Endothelial cell of umbilical vein (primary cell): ENCODE data around the gene MATN4.

Experiments
- POLR2A ChIP-seq: IDR thresholded peaks from 2 replicates; pipeline ENCODE4 v1.6.1; 2012; ENCODE audit warnings: low read depth, mild to moderate bottlenecking, control low read depth, low read length
- POLR2AphosphoS5 ChIP-seq: IDR thresholded peaks from 2 replicates; pipeline ENCODE4 v1.6.1; 2012; ENCODE audit warnings: low read depth, mild to moderate bottlenecking, control low read depth, low read length, moderate library complexity; ENCODE audit not compliant: insufficient read depth
- TF ChIP-seq, protein P1 (sequence below), 2 donors: IDR thresholded peaks; 1 replicate in 1 of 2; 2 replicates in 1 of 2; pipeline ENCODE4 v1.5.1; 2011; ENCODE audit warnings: low read length in 2 of 2, mild to moderate bottlenecking in 2 of 2, moderate library complexity in 2 of 2, control low read depth in 1 of 2, inconsistent platforms in 1 of 2, low read depth in 1 of 2; ENCODE audit not compliant: insufficient read depth in 1 of 2; ENCODE audit errors: extremely low read depth in 1 of 2

DNA sequence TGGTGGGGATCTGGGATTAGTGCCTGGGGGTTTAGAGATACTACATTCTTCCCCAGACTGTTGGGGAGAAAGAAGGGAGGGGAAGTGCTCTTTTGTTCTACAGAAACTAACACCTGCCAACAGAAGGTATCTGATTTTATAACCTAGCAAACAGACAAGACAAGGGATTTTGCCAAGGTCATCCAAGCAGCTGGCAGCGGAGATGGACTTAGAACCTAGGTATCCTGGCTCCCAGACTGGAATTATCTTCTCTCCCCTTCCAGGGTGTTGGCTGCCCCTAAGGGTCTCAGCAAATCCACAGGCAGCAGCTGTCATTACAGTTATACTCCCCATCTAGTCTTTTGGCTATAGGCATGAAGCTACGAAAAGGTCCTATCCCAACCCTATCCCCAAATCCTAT is 31.7 kb upstream of the MATN4 start:
- TF ChIP-seq, protein P1, sequence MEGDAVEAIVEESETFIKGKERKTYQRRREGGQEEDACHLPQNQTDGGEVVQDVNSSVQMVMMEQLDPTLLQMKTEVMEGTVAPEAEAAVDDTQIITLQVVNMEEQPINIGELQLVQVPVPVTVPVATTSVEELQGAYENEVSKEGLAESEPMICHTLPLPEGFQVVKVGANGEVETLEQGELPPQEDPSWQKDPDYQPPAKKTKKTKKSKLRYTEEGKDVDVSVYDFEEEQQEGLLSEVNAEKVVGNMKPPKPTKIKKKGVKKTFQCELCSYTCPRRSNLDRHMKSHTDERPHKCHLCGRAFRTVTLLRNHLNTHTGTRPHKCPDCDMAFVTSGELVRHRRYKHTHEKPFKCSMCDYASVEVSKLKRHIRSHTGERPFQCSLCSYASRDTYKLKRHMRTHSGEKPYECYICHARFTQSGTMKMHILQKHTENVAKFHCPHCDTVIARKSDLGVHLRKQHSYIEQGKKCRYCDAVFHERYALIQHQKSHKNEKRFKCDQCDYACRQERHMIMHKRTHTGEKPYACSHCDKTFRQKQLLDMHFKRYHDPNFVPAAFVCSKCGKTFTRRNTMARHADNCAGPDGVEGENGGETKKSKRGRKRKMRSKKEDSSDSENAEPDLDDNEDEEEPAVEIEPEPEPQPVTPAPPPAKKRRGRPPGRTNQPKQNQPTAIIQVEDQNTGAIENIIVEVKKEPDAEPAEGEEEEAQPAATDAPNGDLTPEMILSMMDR (IDR thresholded peaks at IDR 0.05; ENCODE audit: extremely low read depth in 1 of 2, insufficient read depth in 1 of 2, low read depth in 1 of 2, low read length in 2 of 2) = no peak
- TF ChIP-seq POLR2AphosphoS5 = no peak
- no peak for TF ChIP-seq POLR2A
